NCI-H1105 treated with DMSO at 0.1 percent for 48 hours (cell line): ENCODE measurements around the gene PPIL3.

Experiments
- DNase-seq: peaks from one replicate; lab custom pipeline; 2025; lab: John Stamatoyannopoulos, UW

Gene PPIL3

DNA sequence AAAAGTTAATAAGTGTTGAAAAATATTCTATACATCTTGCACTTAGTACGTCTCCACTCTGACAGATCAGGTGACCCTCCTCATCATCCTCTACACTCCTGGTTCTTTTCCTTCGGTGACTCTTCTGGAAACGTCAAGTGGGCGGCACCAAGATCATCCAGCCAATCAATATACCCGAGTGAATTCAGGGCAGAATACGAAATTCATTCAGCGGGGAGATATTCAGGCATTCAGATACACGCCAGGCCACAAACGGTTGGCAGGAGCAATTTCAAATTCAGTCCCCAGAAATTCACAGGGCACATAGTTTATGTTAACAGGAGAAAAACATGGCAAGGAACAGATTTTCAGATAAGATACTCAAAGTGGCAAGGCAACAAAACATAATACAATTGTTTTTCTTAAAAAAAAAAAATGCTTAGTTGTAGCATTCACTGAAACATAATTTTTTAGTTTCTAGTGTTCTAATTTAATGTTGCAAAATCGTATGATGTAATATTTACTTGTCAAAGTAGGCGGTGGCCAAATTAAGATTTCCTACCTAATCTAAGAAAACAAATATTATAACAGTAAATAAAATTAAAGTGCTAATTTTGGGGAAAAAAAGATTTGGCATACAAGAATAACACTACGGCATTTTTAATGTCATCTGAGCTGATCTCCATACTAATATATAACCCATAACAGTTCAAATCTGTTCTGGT lies 28.6 kb downstream of the PPIL3 start:
- no peak for DNase-seq

DNA sequence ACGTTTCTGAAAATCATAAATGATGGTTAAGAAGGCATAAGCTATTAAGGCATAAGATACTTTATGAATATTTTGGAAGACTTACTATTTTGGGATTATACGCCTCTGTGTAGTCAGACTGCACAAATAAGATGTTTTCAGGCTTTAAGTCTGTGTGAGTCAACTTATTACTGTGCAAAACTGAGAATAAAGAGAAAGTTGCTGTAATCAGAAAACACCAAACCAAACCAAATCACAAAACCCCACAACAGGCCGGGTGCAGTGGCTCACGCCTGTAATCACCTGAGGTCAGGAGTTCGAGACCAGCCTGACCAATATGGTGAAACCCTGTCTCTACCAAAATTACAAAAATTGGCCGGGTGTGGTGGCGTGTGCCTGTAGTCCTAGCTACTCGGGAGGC lies 32.1 kb downstream of the PPIL3 start:
- DNase-seq, result no peak

GRCh38 chr2:200852605-200853004 lies 36.3 kb downstream of the PPIL3 start:
- DNase-seq, result no peak

- DNase-seq, result no peak
These were observed 37.3 kb downstream of the PPIL3 start for GRCh38 chr2:200851398-200852248.

GRCh38 chr2:200850512-200851256 lies 38.2 kb downstream of the PPIL3 start:
- no peak for DNase-seq

DNA sequence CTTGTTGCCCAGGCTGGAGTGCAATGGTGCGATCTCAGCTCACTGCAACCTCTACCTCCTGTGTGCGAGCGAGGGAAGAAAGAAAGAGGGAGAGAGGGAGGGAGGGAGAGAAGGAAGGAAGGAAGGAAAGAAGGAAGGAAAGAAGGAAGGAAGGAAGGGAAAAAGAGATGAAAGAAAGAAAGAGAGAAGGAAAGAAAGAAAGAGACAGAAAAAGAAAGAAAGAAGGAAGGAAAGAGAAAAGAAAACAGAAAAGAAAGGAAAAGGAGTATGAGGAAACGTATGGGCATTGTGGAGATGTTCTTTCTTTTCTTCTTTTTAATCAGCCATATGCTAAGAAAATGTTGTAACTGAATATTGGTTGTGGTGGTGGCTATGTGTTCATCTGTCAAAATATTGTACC lies 40.9 kb downstream of the PPIL3 start:
- no peak for DNase-seq

- no peak for DNase-seq
These were observed 41.6 kb downstream of the PPIL3 start for GRCh38 chr2:200847269-200847668.

GRCh38 chr2:200845669-200846325 lies 43.1 kb downstream of the PPIL3 start:
- DNase-seq, result no peak

DNA sequence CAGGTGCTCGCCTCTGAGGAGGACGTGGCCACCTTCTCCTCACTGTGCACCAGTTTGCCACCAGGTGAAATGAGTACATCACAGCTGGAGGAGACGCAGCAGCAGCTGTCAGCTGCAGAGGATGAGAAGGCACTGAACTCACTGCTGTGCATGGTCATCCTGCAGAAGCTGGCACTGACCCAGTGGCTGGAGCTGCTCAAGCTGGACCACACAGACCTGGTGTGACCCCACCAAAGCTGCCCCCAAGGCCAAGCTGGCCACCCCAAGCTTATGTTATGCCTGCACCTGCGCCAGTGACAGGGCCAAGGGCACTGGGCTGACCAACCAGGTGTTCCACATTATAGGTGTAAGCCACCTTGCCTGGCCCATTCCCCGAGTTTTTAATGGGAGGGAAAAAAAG lies 43.7 kb downstream of the PPIL3 start:
- no peak for DNase-seq

GRCh38 chr2:200843993-200844948 lies 44.6 kb downstream of the PPIL3 start:
- no peak for DNase-seq

- DNase-seq, result no peak
These were observed 49.4 kb downstream of the PPIL3 start for GRCh38 chr2:200839513-200839912.

DNA sequence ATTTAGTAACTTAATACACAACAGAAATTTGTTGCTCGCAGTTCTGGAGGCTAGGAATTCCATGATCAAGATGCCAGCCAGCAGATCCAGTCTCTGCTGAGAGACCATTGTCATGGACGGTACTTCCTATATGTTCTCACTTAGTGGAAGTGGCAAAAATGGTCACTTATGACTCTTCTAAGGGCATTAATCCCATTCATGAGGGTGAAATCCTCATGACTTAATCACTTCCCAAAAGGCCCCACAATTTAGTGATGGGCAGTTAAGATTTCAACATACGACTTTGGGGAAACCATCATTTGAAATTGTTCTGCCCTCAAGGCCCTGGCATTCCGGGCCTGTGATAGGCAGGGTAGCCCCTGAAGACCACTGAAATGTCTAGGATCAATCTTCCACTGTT lies 54.2 kb downstream of the PPIL3 start:
- DNase-seq, result no peak

DNA sequence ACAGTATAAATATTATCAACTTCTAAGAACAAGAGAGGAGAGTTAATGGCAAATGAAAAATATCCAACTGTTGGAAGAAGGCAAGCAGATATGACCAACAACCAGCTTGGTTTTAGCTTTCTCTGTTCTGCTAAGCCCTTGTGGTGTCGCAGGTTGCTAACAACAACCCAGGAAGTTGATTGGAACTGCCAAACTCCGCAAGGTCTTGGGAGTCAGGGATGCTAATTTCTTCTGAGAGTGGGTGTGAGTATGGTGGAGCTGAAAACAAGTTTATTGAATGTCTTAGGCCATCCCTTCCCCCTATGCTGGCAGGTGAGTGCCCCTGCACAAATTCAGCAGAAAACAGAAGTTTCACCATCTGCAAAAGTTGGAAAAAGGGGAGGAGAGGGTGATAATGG lies 59.6 kb downstream of the PPIL3 start:
- no peak for DNase-seq

DNA sequence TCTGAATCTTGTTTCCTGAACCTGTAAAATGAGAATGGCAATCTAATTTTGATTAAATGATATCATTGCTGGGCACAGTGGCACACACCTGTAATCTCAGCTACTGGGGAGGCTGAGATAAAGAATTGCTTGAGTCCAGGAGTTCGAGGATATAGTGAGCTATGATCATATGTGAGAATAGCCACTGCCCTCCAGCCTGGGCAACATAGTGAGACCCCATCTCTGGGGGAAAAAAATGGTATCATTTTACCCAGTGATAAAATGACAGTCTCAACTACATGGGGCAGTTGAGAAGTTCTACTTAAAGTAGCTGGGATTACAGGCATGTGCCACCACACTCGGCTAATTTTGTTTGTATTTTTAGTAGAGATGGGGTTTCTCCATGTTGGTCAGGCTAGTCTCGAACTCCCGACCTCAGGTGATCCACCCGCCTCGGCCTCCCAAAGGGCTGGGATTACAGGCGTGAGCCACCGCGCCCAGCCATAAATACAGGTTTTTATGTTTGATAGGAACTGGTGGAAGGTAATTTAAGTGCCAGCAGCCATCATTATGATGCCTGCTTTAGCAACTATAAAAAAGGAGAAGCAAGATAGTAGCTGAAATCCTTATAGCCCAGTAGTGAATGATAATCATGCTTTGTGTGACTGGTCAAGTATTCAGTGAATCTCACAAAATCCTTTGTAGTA lies 60.2 kb downstream of the PPIL3 start:
- no peak for DNase-seq

- DNase-seq, result no peak
These were observed 60.8 kb downstream of the PPIL3 start for GRCh38 chr2:200828104-200828503.

GRCh38 chr2:200821686-200822245 lies 67.1 kb downstream of the PPIL3 start:
- no peak for DNase-seq
